ENCODE results near the gene MANSC4.
"Not testable (repeated sequence)": the region's sequence is repeated elsewhere in the genome, so short reads cannot be mapped to it uniquely, and the experiment has no call there.

The MANSC4 gene

GRCh38 chr12:27747111-27747820 lies 32.8 kb downstream of the MANSC4 start:
- no peak for DNase-seq

GRCh38 chr12:27745734-27746133 lies 34.3 kb downstream of the MANSC4 start:
- DNase-seq, result not testable (repeated sequence)

GRCh38 chr12:27743601-27744000 lies 36.4 kb downstream of the MANSC4 start:
- no peak for DNase-seq

GRCh38 chr12:27734321-27734720 lies 45.7 kb downstream of the MANSC4 start:
- not testable (repeated sequence) for DNase-seq

GRCh38 chr12:27733791-27734190 lies 46.2 kb downstream of the MANSC4 start:
- no peak for DNase-seq

GRCh38 chr12:27733052-27733656 lies 46.9 kb downstream of the MANSC4 start:
- peak; percentile 44 for DNase-seq

GRCh38 chr12:27732281-27732680 lies 47.8 kb downstream of the MANSC4 start:
- no peak for DNase-seq

- no peak for DNase-seq
Observed at GRCh38 chr12:27730097-27730588, 49.9 kb downstream of the MANSC4 start.

- DNase-seq, result no peak
Observed at GRCh38 chr12:27723212-27723611, 56.8 kb downstream of the MANSC4 start.

All from CD4-positive, alpha-beta T cell treated with Interleukin-6 for 4 hours (primary cell).